Neural cell (in vitro differentiated cells): Measurements from ENCODE around the gene NCF2. TPM values are rescaled to one million over a fixed set of nuclear protein-coding genes. Genes with fewer than 3 reads are reported as not detected.

Experiments
- H2AFZ ChIP-seq: fragments of 200-600, 300-800 bp; sonication (generic), shearing (Covaris generic); 2 replicates; pipeline ENCODE4 v1.6.0; 2014; ENCODE audit warnings: low read depth, mild to moderate bottlenecking, antibody characterized with exemption, low read length, moderate library complexity
- H3F3A ChIP-seq: fragments of 200-600 bp; shearing (Covaris generic); 2 replicates; pipeline ENCODE4 v1.6.1; 2016; ENCODE audit warnings: mild to moderate bottlenecking, moderate library complexity, mixed read lengths, antibody characterized with exemption, low read length; ENCODE audit not compliant: insufficient read depth, poor library complexity, severe bottlenecking
- H3K27ac ChIP-seq: fragments of 200-600, 300-800 bp; sonication (generic), shearing (Covaris generic); 2 replicates; pipeline ENCODE4 v1.5.1; 2014; ENCODE audit warnings: mild to moderate bottlenecking, low read length, moderate library complexity
- H3K27me3 ChIP-seq: fragments of 300-800, 200-600 bp; sonication (generic), shearing (Covaris generic); 2 replicates; pipeline ENCODE4 v1.6.0; 2014; ENCODE audit warnings: mild to moderate bottlenecking, low read depth, low read length, moderate library complexity; ENCODE audit not compliant: insufficient read depth
- H3K36me3 ChIP-seq: fragments of 300-800, 200-600 bp; sonication (generic), shearing (Covaris generic); 2 replicates; pipeline ENCODE4 v1.5.1; 2014; ENCODE audit warnings: mild to moderate bottlenecking, antibody characterized with exemption, low read length, moderate library complexity; ENCODE audit not compliant: insufficient read depth
- H3K4me2 ChIP-seq: fragments of 300-800, 200-600 bp; sonication (generic), shearing (Covaris generic); 2 replicates; pipeline ENCODE4 v1.6.0; 2014; ENCODE audit warnings: mild to moderate bottlenecking, low read length
- H3K4me3 ChIP-seq: fragments of 300-800, 200-600 bp; sonication (generic), shearing (Covaris generic); 2 replicates; pipeline ENCODE4 v1.5.1; 2014; ENCODE audit warnings: mild to moderate bottlenecking, low read length, moderate library complexity
- H3K79me2 ChIP-seq: fragments of 200-600 bp; shearing (Covaris generic); replicated peaks from 2 replicates; pipeline ENCODE4 v1.6.0; 2014; ENCODE audit warnings: mild to moderate bottlenecking, low read length, moderate library complexity; ENCODE audit not compliant: insufficient read depth
- H3K9ac ChIP-seq: fragments of 300-800, 200-600 bp; sonication (generic), shearing (Covaris generic); 2 replicates; pipeline ENCODE4 v1.6.1; 2016; ENCODE audit warnings: mild to moderate bottlenecking, low read length, mixed read lengths
- H3K9me2 ChIP-seq: fragments of 200-600 bp; shearing (Covaris generic); 2 replicates; pipeline ENCODE4 v1.6.1; 2016; ENCODE audit warnings: mild to moderate bottlenecking, low read length, mixed read lengths; ENCODE audit not compliant: insufficient read depth
- H3K9me3 ChIP-seq: fragments of 200-600, 300-800 bp; sonication (generic), shearing (Covaris generic); 2 replicates; pipeline ENCODE4 v1.6.1; 2016; ENCODE audit warnings: mild to moderate bottlenecking, mixed run types, low read length, moderate library complexity, mixed read lengths
- H4K20me1 ChIP-seq: fragments of 200-600 bp; shearing (Covaris generic); 2 replicates; pipeline ENCODE4 v1.6.1; 2016; ENCODE audit warnings: mild to moderate bottlenecking, mixed run types; ENCODE audit not compliant: insufficient read depth
- EP300 ChIP-seq: fragments of 450-650 bp; conservative IDR thresholded peaks from 2 replicates; pipeline ENCODE4 v1.6.1; 2014; ENCODE audit warnings: antibody characterized with exemption, mild to moderate bottlenecking, moderate library complexity; ENCODE audit not compliant: poor library complexity, severe bottlenecking
- EZH2 ChIP-seq: fragments of 200-600, 300-800 bp; shearing (Covaris generic), sonication (generic); IDR thresholded peaks from 2 replicates; pipeline ENCODE4 v1.6.1; 2014; ENCODE audit warnings: antibody characterized with exemption, low read length, borderline replicate concordance, mild to moderate bottlenecking; ENCODE audit not compliant: insufficient read depth, poor library complexity, severe bottlenecking
- MXI1 ChIP-seq: fragments of 450-650 bp; conservative IDR thresholded peaks from 2 replicates; pipeline ENCODE4 v1.6.1; 2014; ENCODE audit warnings: antibody characterized with exemption, mild to moderate bottlenecking; ENCODE audit not compliant: poor library complexity, severe bottlenecking
- POLR2AphosphoS5 ChIP-seq: IDR thresholded peaks from 2 replicates; pipeline ENCODE4 v1.6.1; 2012
- RAD21 ChIP-seq: fragments of 450-650 bp; conservative IDR thresholded peaks from 2 replicates; pipeline ENCODE4 v1.6.1; 2014; ENCODE audit warnings: antibody characterized with exemption, mild to moderate bottlenecking, moderate library complexity
- SMC3 ChIP-seq: fragments of 450-650 bp; conservative IDR thresholded peaks from 2 replicates; pipeline ENCODE4 v1.6.1; 2014; ENCODE audit warnings: antibody characterized with exemption, mild to moderate bottlenecking, moderate library complexity; ENCODE audit not compliant: poor library complexity
- TAF1 ChIP-seq: IDR thresholded peaks from 2 replicates; pipeline ENCODE4 v1.6.1; 2012; ENCODE audit warnings: low read depth
- polyA plus RNA-seq: library from polyadenylated mRNA; depleted of rRNA; stranded (reverse); fragments of >200 nt; gene quantifications from 2 replicates; pipeline ENCODE4 v1.2.3, GENCODE V29; 2014
- TF ChIP-seq, protein P1 (sequence below): IDR thresholded peaks from 2 replicates; pipeline ENCODE4 v1.6.1; 2012; ENCODE audit warnings: borderline replicate concordance
- TF ChIP-seq, protein P2 (sequence below): fragments of 450-650 bp; IDR thresholded peaks from 2 replicates; pipeline ENCODE4 v1.5.1; 2014; ENCODE audit warnings: antibody characterized with exemption, mild to moderate bottlenecking, moderate library complexity; ENCODE audit not compliant: poor library complexity, severe bottlenecking

NCF2 gene
- polyA plus RNA-seq, 1 donor from 2014 or later: not detected

DNA sequence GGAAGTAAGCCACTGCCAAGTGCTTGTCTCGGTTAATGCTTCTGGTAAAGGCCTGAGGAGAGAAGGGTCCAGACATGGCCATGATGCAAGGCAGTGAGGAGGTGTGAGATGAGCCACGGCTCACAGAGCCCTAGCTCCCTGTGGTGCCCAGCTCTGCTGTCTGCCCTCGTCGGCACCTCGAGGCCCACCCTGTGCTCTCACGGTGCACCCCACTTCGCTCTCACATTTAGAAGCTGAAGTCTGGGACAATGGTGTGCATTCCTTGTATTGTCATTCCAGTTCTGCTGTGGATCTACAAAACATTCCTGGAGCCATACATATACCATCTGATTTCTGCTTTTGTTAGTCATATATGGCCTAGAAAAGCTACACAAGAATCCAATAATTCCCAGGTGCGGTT lies 3.3 kb downstream of the NCF2 start:
- Histone ChIP-seq H3K9ac (no peak overlapping the region), H3K79me2 (no peaks in the 10 kb centered on the region), H3K27ac (no peak overlapping the region), H3K9me2 (no peaks in the 10 kb centered on the region), H2AFZ (no peak overlapping the region), H3K9me3 (no peaks in the 10 kb centered on the region), H3K4me3 (no peak overlapping the region), H3K4me2 (no peak overlapping the region), H3K36me3 (no peaks in the 10 kb centered on the region), H4K20me1 (no peaks in the 10 kb centered on the region), H3K27me3 (no peaks in the 10 kb centered on the region), H3F3A (no peaks in the 10 kb centered on the region)
- TF ChIP-seq EP300 (no peak), SMC3 (no peak)

DNA sequence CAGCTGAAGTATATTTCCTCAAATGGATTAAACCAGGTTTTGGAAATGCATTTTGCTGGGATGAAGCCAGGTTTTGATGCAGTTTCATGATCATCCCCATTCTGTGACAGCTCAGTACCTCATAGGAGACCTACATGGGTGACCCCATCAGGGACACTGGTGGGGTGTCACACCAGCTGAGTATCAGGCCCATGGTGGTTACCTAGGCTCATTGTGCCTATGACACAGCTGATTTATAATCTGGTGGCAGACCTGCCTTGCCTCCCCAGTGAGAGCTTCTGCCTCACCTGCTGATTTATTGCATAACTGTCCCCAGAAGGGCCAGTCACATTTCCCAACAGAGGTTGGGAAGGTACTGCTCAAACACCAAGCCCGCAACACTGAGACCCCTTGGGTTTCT lies 3.8 kb downstream of the NCF2 start:
- H3F3A ChIP-seq: no peaks in the 10 kb centered on the region
- H2AFZ ChIP-seq: no peak overlapping the region
- H3K9me3 ChIP-seq: no peaks in the 10 kb centered on the region
- no peak overlapping the region for H3K9ac ChIP-seq
- H3K27ac ChIP-seq: no peak overlapping the region
- H3K79me2 ChIP-seq: no peaks in the 10 kb centered on the region
- H3K27me3 ChIP-seq: no peaks in the 10 kb centered on the region
- no peaks in the 10 kb centered on the region for H3K36me3 ChIP-seq
- H3K4me3 ChIP-seq: no peak overlapping the region
- H3K4me2 ChIP-seq: no peak overlapping the region
- no peaks in the 10 kb centered on the region for H4K20me1 ChIP-seq
- no peak for TF ChIP-seq SMC3
- TF ChIP-seq RAD21: no peak
- no peaks in the 10 kb centered on the region for H3K9me2 ChIP-seq

DNA sequence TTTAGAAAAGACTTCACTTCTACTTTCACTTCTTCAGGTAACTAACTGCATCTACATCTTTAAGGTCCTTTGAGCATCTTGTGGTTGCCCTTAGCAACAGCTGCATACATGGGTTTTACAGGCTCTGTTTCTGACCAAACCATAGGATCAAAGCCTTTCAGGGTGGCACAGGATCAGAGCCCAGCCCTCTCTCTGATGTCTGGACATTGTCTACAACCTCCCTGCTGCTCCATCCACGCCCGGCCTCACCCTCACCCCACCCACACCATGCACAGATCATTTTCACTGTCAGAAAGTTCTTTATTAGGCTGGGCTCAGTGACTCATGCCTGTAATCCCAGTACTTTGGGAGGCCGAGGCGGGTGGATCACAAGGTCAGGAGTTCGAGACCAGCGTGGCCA lies 5.2 kb downstream of the NCF2 start:
- no peaks in the 10 kb centered on the region for H3K9me3 ChIP-seq
- TF ChIP-seq EP300 (no peak), TAF1 (no peak), RAD21 (no peak), POLR2AphosphoS5 (no peak), MXI1 (no peak), EZH2 (no peak), SMC3 (no peak)
- TF ChIP-seq, protein P1, sequence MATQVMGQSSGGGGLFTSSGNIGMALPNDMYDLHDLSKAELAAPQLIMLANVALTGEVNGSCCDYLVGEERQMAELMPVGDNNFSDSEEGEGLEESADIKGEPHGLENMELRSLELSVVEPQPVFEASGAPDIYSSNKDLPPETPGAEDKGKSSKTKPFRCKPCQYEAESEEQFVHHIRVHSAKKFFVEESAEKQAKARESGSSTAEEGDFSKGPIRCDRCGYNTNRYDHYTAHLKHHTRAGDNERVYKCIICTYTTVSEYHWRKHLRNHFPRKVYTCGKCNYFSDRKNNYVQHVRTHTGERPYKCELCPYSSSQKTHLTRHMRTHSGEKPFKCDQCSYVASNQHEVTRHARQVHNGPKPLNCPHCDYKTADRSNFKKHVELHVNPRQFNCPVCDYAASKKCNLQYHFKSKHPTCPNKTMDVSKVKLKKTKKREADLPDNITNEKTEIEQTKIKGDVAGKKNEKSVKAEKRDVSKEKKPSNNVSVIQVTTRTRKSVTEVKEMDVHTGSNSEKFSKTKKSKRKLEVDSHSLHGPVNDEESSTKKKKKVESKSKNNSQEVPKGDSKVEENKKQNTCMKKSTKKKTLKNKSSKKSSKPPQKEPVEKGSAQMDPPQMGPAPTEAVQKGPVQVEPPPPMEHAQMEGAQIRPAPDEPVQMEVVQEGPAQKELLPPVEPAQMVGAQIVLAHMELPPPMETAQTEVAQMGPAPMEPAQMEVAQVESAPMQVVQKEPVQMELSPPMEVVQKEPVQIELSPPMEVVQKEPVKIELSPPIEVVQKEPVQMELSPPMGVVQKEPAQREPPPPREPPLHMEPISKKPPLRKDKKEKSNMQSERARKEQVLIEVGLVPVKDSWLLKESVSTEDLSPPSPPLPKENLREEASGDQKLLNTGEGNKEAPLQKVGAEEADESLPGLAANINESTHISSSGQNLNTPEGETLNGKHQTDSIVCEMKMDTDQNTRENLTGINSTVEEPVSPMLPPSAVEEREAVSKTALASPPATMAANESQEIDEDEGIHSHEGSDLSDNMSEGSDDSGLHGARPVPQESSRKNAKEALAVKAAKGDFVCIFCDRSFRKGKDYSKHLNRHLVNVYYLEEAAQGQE: no peak
- TF ChIP-seq, protein P2, sequence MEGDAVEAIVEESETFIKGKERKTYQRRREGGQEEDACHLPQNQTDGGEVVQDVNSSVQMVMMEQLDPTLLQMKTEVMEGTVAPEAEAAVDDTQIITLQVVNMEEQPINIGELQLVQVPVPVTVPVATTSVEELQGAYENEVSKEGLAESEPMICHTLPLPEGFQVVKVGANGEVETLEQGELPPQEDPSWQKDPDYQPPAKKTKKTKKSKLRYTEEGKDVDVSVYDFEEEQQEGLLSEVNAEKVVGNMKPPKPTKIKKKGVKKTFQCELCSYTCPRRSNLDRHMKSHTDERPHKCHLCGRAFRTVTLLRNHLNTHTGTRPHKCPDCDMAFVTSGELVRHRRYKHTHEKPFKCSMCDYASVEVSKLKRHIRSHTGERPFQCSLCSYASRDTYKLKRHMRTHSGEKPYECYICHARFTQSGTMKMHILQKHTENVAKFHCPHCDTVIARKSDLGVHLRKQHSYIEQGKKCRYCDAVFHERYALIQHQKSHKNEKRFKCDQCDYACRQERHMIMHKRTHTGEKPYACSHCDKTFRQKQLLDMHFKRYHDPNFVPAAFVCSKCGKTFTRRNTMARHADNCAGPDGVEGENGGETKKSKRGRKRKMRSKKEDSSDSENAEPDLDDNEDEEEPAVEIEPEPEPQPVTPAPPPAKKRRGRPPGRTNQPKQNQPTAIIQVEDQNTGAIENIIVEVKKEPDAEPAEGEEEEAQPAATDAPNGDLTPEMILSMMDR: no peak
- no peaks in the 10 kb centered on the region for H3F3A ChIP-seq
- no peaks in the 10 kb centered on the region for H3K79me2 ChIP-seq
- no peak overlapping the region for H3K4me2 ChIP-seq
- no peaks in the 10 kb centered on the region for H3K27me3 ChIP-seq
- H3K9ac ChIP-seq: no peak overlapping the region
- H3K4me3 ChIP-seq: no peak overlapping the region
- H3K9me2 ChIP-seq: no peaks in the 10 kb centered on the region
- no peaks in the 10 kb centered on the region for H3K36me3 ChIP-seq
- H2AFZ ChIP-seq: no peak overlapping the region
- H4K20me1 ChIP-seq: no peaks in the 10 kb centered on the region
- H3K27ac ChIP-seq: no peak overlapping the region
